ENCODE results near the gene HSD3B1. TPM values are rescaled to one million over a fixed set of nuclear protein-coding genes. Genes with fewer than 3 reads are reported as not detected.

HSD3B1 gene
- total and polyA plus RNA-seq, 2 donors: 0.09 to 0.39 TPM

DNA sequence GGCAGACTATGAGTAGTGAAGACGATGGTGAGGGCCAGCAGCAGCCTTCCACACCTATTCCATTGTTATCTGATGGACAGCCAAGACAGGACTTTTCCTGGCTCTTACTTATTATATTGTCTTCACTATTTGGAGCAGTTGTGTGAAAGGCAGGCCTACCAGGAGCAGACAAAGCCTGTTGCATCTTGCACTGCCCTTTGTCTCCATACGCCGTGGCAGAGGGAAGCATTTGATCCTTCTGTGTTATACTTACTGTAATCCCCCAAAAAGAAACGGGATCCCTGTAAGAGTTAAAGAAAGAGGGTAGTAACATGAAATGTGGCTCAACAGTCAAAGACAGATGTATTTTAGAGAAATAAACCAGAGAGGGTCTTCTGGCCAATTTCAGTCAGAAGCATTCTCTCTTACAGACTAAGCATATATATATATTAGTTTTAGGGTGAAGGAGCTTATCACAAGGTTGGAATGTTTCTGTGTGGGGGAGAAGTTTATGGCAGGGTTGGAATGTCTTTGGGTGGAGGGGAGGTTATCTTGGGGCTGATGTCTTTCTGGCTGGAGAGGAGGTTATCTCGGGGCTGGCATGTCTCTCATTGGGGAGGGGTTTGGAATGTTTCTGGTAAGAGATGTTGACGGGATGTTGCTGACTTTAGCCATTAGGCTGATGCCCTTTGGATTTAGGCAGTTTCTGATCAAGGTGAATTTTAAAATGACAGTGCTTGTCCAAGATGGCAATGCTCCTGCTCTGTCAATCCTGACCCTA lies 23.4 kb upstream of the HSD3B1 start:
- H3K9me3 ChIP-seq (ENCODE audit: control insufficient read depth in 2 of 2, insufficient read depth in 1 of 2, low read length in 1 of 2): no peaks in the 10 kb centered on the region
- H3K4me1 ChIP-seq (ENCODE audit: control insufficient read depth in 2 of 2, insufficient read depth in 2 of 2, low read length in 2 of 2): no peaks in the 10 kb centered on the region
- H3K27me3 ChIP-seq (ENCODE audit: control insufficient read depth in 2 of 2, insufficient read depth in 1 of 2, low read length in 1 of 2): no peaks in the 10 kb centered on the region
- WGBS: 94% methylated on average over 6 of the region's 6 CpGs
- H3K27ac ChIP-seq (ENCODE audit: low read depth in 1 of 2, low read length in 1 of 2): no peak overlapping the region
- no peak for DNase-seq (ENCODE audit: low read depth in 6 of 9, low spot score in 9 of 9)
- no peak overlapping the region for H3K4me3 ChIP-seq (ENCODE audit: low read length in 2 of 2)
- no peaks in the 10 kb centered on the region for H3K36me3 ChIP-seq (ENCODE audit: control insufficient read depth in 2 of 2, insufficient read depth in 2 of 2, low read length in 1 of 2)

DNA sequence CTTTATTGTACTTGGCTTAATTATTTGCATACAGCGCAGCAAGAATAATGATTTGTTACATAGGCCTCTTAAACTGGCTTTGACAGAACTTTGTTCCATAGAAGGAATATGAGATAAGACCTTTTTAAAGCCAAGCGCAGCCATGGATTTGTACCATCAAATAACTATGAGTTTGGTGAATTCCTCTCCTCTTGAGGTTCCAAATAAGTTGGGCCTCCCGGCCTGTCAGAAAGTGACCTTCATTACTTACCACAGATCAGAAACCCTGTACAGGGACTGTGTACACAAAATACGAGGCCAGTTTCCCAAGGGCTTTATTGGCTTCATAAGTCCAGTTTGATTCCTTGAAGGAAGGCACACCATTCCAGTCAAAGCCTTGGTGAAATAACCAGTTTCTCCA lies 21.8 kb upstream of the HSD3B1 start:
- no peak for DNase-seq (ENCODE audit: low read depth in 6 of 9, low spot score in 9 of 9)
- Histone ChIP-seq H3K36me3 (ENCODE audit: control insufficient read depth in 2 of 2, insufficient read depth in 2 of 2, low read length in 1 of 2) (no peaks in the 10 kb centered on the region), H3K4me1 (ENCODE audit: control insufficient read depth in 2 of 2, insufficient read depth in 2 of 2, low read length in 2 of 2) (no peaks in the 10 kb centered on the region), H3K27ac (ENCODE audit: low read depth in 1 of 2, low read length in 1 of 2) (no peak overlapping the region), H3K4me3 (ENCODE audit: low read length in 2 of 2) (no peak overlapping the region), H3K9me3 (ENCODE audit: control insufficient read depth in 2 of 2, insufficient read depth in 1 of 2, low read length in 1 of 2) (no peaks in the 10 kb centered on the region), H3K27me3 (ENCODE audit: control insufficient read depth in 2 of 2, insufficient read depth in 1 of 2, low read length in 1 of 2) (no peaks in the 10 kb centered on the region)
- 94% methylated on average over 4 of the region's 4 CpGs for WGBS

DNA sequence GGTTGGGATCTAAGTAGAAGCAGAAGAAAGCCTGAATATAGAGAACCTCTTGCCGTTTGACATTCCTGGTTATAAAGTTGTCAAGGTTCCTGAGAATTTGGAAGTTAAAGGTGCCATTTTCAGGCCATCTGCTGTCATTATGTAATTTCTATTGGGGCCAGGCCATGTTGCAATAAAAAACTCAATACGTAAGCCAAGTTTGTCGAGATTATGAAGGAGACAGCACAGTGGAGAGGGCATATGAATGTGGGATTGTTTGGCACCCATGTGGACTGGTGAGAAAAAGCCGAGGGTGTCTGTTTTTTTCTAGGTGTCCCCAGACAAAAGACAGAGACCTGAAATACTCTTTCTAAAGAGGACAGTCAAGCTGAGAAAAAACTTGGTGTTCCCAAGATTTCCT lies 18.8 kb upstream of the HSD3B1 start:
- H3K4me1 ChIP-seq (ENCODE audit: control insufficient read depth in 2 of 2, insufficient read depth in 2 of 2, low read length in 2 of 2): no peaks in the 10 kb centered on the region
- DNase-seq (ENCODE audit: low read depth in 6 of 9, low spot score in 9 of 9): no peak
- no peak overlapping the region for H3K27ac ChIP-seq (ENCODE audit: low read depth in 1 of 2, low read length in 1 of 2)
- H3K4me3 ChIP-seq (ENCODE audit: low read length in 2 of 2): no peak overlapping the region
- H3K9me3 ChIP-seq (ENCODE audit: control insufficient read depth in 2 of 2, insufficient read depth in 1 of 2, low read length in 1 of 2): no peaks in the 10 kb centered on the region
- no peaks in the 10 kb centered on the region for H3K27me3 ChIP-seq (ENCODE audit: control insufficient read depth in 2 of 2, insufficient read depth in 1 of 2, low read length in 1 of 2)
- 92% methylated on average over 4 of the region's 4 CpGs for WGBS
- no peaks in the 10 kb centered on the region for H3K36me3 ChIP-seq (ENCODE audit: control insufficient read depth in 2 of 2, insufficient read depth in 2 of 2, low read length in 1 of 2)

DNA sequence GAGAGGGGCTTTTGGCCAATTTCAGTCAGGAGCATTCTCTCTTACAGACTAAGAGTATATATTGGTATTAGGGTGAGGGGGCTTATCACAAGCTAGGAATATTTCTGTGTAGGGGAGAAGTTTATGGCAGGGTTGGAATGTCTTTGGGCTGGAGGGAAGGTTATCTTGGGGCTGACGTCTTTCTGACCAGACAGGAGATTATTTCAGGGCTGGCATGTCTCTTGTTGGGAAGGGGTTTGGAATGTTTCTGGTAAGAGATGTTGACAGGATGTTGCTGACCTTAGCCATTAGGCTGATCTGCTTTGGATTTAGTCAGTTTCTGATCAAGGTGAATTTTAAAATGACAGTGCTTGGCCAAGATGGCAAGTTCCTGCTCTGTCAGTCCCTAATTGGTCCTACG lies 17.8 kb upstream of the HSD3B1 start:
- DNase-seq (ENCODE audit: low read depth in 6 of 9, low spot score in 9 of 9): no peak
- Histone ChIP-seq H3K36me3 (ENCODE audit: control insufficient read depth in 2 of 2, insufficient read depth in 2 of 2, low read length in 1 of 2) (no peaks in the 10 kb centered on the region), H3K9me3 (ENCODE audit: control insufficient read depth in 2 of 2, insufficient read depth in 1 of 2, low read length in 1 of 2) (no peaks in the 10 kb centered on the region), H3K4me3 (ENCODE audit: low read length in 2 of 2) (no peak overlapping the region), H3K4me1 (ENCODE audit: control insufficient read depth in 2 of 2, insufficient read depth in 2 of 2, low read length in 2 of 2) (no peaks in the 10 kb centered on the region), H3K27ac (ENCODE audit: low read depth in 1 of 2, low read length in 1 of 2) (no peak overlapping the region), H3K27me3 (ENCODE audit: control insufficient read depth in 2 of 2, insufficient read depth in 1 of 2, low read length in 1 of 2) (no peaks in the 10 kb centered on the region)
- WGBS: 95% methylated on average over 2 of the region's 2 CpGs

DNA sequence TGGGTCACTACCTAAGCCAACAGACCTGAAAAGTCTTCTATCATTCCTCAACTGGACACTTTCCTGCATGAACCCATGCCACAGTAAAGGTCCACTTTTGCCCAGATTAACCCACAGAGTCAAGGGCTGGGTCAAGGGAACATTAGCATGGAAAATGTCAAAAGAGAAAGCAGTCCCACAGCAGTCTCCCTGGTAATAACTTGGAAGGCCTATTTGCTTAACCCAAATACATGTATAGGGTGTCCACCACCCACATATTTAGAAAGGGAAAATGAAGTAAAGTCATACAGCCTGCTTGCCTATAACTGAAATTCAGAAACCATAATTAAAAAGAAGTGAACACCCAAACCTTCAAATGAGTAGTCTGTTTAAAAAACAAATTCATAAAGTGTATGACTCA lies 16.1 kb upstream of the HSD3B1 start:
- Histone ChIP-seq H3K27ac (ENCODE audit: low read depth in 1 of 2, low read length in 1 of 2) (no peak overlapping the region), H3K9me3 (ENCODE audit: control insufficient read depth in 2 of 2, insufficient read depth in 1 of 2, low read length in 1 of 2) (no peaks in the 10 kb centered on the region), H3K4me1 (ENCODE audit: control insufficient read depth in 2 of 2, insufficient read depth in 2 of 2, low read length in 2 of 2) (no peaks in the 10 kb centered on the region), H3K36me3 (ENCODE audit: control insufficient read depth in 2 of 2, insufficient read depth in 2 of 2, low read length in 1 of 2) (no peaks in the 10 kb centered on the region), H3K4me3 (ENCODE audit: low read length in 2 of 2) (no peak overlapping the region), H3K27me3 (ENCODE audit: control insufficient read depth in 2 of 2, insufficient read depth in 1 of 2, low read length in 1 of 2) (no peaks in the 10 kb centered on the region)
- no peak for DNase-seq (ENCODE audit: low read depth in 6 of 9, low spot score in 9 of 9)

DNA sequence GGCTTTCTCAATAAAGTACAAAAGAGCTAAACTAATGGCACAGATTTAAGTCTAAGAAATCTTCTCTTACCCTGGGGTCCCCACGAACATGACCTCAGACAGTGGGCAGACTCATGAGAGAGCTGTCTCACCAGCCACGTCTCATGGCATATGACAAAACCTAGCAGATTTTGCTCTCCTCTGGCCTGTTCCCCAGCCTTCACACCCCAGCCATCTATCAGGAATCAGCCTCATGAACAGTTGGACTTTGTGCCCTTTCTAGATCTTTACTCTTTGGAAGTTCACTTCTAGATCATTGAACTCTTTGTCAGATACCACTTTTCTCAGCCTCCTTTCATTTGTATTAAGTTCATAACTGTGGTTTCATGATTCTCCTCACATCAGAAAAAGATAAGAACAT lies 14.2 kb upstream of the HSD3B1 start:
- H3K36me3 ChIP-seq (ENCODE audit: control insufficient read depth in 2 of 2, insufficient read depth in 2 of 2, low read length in 1 of 2): no peaks in the 10 kb centered on the region
- no peaks in the 10 kb centered on the region for H3K27me3 ChIP-seq (ENCODE audit: control insufficient read depth in 2 of 2, insufficient read depth in 1 of 2, low read length in 1 of 2)
- no peaks in the 10 kb centered on the region for H3K4me1 ChIP-seq (ENCODE audit: control insufficient read depth in 2 of 2, insufficient read depth in 2 of 2, low read length in 2 of 2)
- 92% methylated on average over 2 of the region's 2 CpGs for WGBS
- H3K4me3 ChIP-seq (ENCODE audit: low read length in 2 of 2): no peak overlapping the region
- H3K27ac ChIP-seq (ENCODE audit: low read depth in 1 of 2, low read length in 1 of 2): no peak overlapping the region
- no peak for DNase-seq (ENCODE audit: low read depth in 6 of 9, low spot score in 9 of 9)
- no peaks in the 10 kb centered on the region for H3K9me3 ChIP-seq (ENCODE audit: control insufficient read depth in 2 of 2, insufficient read depth in 1 of 2, low read length in 1 of 2)

DNA sequence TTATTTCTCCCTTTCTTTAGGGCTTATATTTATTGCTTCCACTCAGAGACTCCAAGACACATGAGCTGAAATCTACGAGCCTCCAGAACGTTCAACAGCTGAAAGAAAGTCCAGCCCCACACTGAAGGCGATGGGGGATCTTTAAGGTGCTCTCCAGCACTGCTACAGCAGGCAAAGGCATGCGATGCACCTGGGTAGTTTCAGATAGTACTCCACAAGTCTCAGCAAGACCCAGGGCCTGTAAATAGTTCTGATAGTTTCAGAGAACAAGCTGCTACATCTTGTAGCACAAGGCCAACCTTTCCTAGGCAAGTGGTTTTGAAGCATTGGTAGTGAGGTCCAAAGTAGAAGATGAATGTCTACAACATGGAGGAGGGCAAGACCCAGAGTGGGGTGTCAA lies 2.2 kb upstream of the HSD3B1 start:
- Histone ChIP-seq H3K36me3 (ENCODE audit: control insufficient read depth in 2 of 2, insufficient read depth in 2 of 2, low read length in 1 of 2) (no peaks in the 10 kb centered on the region), H3K9me3 (ENCODE audit: control insufficient read depth in 2 of 2, insufficient read depth in 1 of 2, low read length in 1 of 2) (no peaks in the 10 kb centered on the region), H3K27me3 (ENCODE audit: control insufficient read depth in 2 of 2, insufficient read depth in 1 of 2, low read length in 1 of 2) (no peaks in the 10 kb centered on the region), H3K4me3 (ENCODE audit: low read length in 2 of 2) (no peak overlapping the region), H3K4me1 (ENCODE audit: control insufficient read depth in 2 of 2, insufficient read depth in 2 of 2, low read length in 2 of 2) (no peaks in the 10 kb centered on the region), H3K27ac (ENCODE audit: low read depth in 1 of 2, low read length in 1 of 2) (no peak overlapping the region)
- DNase-seq (ENCODE audit: low read depth in 6 of 9, low spot score in 9 of 9): no peak
- 87% methylated on average over 4 of the region's 4 CpGs for WGBS

DNA sequence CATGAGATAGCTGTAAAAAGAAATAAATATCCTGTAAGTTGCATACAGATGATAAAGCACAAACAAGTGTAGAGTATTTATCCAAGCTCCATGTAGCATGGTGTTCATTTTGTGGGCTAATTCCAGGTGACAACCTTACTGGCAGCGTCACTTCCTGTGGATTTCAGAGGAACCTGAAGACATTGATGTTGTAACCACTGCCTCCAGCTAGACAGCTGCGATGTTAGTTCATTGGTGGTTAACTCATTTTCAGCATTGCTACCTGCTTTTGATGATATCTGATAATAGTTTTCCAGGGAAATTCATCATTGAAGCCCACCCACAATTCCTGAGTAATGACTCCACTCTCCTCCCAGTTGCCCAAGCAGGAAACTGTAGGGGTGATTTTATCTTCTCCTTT lies 3.0 kb downstream of the HSD3B1 start:
- no peaks in the 10 kb centered on the region for H3K27me3 ChIP-seq (ENCODE audit: control insufficient read depth in 2 of 2, insufficient read depth in 1 of 2, low read length in 1 of 2)
- no peak overlapping the region for H3K27ac ChIP-seq (ENCODE audit: low read depth in 1 of 2, low read length in 1 of 2)
- H3K9me3 ChIP-seq (ENCODE audit: control insufficient read depth in 2 of 2, insufficient read depth in 1 of 2, low read length in 1 of 2): no peaks in the 10 kb centered on the region
- no peak for DNase-seq (ENCODE audit: low read depth in 6 of 9, low spot score in 9 of 9)
- no peaks in the 10 kb centered on the region for H3K36me3 ChIP-seq (ENCODE audit: control insufficient read depth in 2 of 2, insufficient read depth in 2 of 2, low read length in 1 of 2)
- H3K4me1 ChIP-seq (ENCODE audit: control insufficient read depth in 2 of 2, insufficient read depth in 2 of 2, low read length in 2 of 2): no peaks in the 10 kb centered on the region
- no peak overlapping the region for H3K4me3 ChIP-seq (ENCODE audit: low read length in 2 of 2)
- WGBS: 58% methylated on average over 2 of the region's 2 CpGs

DNA sequence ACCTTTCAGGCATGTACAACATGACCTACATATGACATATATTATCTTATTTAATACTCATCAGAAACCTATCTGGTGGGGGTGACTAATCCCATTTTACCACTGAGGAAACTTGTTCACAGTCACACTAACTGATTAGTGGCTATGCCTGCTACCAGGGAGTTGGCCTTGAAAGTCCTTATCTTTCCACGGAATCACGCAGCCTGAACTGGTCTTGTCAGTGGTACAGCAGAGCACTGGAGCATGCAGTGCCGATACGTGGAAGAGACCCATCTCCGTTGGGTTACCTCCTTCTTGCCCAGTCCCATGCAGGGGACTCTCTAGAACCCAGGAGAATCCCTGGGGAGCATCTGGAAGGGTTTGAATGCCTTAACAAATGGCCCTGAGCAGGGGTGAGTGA lies 8.2 kb downstream of the HSD3B1 start:
- Histone ChIP-seq H3K4me3 (ENCODE audit: low read length in 2 of 2) (no peak overlapping the region), H3K27me3 (ENCODE audit: control insufficient read depth in 2 of 2, insufficient read depth in 1 of 2, low read length in 1 of 2) (no peaks in the 10 kb centered on the region), H3K27ac (ENCODE audit: low read depth in 1 of 2, low read length in 1 of 2) (no peak overlapping the region), H3K4me1 (ENCODE audit: control insufficient read depth in 2 of 2, insufficient read depth in 2 of 2, low read length in 2 of 2) (no peaks in the 10 kb centered on the region), H3K36me3 (ENCODE audit: control insufficient read depth in 2 of 2, insufficient read depth in 2 of 2, low read length in 1 of 2) (no peaks in the 10 kb centered on the region), H3K9me3 (ENCODE audit: control insufficient read depth in 2 of 2, insufficient read depth in 1 of 2, low read length in 1 of 2) (no peaks in the 10 kb centered on the region)
- WGBS: 95% methylated on average over 5 of the region's 5 CpGs
- DNase-seq (ENCODE audit: low read depth in 6 of 9, low spot score in 9 of 9): no peak

DNA sequence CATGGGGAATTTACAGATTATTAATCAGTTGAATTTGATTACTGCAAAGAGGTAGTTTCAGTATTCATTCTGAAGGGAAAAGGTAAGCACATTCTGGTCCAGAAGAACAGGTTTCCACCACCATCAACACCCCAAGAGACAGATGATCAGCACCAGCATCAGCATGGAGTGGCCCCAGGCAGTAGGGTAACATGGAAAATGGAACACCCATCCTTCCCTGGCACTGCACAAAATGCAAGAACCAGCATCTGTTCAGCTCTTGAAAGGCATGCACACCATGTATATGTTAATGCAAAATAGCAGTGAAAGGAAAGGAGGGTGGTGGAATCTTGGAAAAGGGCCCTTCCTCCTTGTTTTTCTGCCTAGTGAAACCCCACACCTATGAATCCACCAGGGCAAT lies 9.2 kb downstream of the HSD3B1 start:
- H3K36me3 ChIP-seq (ENCODE audit: control insufficient read depth in 2 of 2, insufficient read depth in 2 of 2, low read length in 1 of 2): no peaks in the 10 kb centered on the region
- no peak for DNase-seq (ENCODE audit: low read depth in 6 of 9, low spot score in 9 of 9)
- no peaks in the 10 kb centered on the region for H3K9me3 ChIP-seq (ENCODE audit: control insufficient read depth in 2 of 2, insufficient read depth in 1 of 2, low read length in 1 of 2)
- no peak overlapping the region for H3K4me3 ChIP-seq (ENCODE audit: low read length in 2 of 2)
- H3K27ac ChIP-seq (ENCODE audit: low read depth in 1 of 2, low read length in 1 of 2): no peak overlapping the region
- no peaks in the 10 kb centered on the region for H3K4me1 ChIP-seq (ENCODE audit: control insufficient read depth in 2 of 2, insufficient read depth in 2 of 2, low read length in 2 of 2)
- H3K27me3 ChIP-seq (ENCODE audit: control insufficient read depth in 2 of 2, insufficient read depth in 1 of 2, low read length in 1 of 2): no peaks in the 10 kb centered on the region
